Esophagus squamous epithelium (tissue), 4 donors: Measurements from ENCODE around the gene INSR.

Experiments used
- POLR2A ChIP-seq, 4 donors: fragments of 450-650 bp; IDR thresholded peaks; one replicate each; pipeline ENCODE4 v1.6.1; 2017; ENCODE audit warnings: antibody characterized with exemption in 4 of 4, mild to moderate bottlenecking in 4 of 4, moderate library complexity in 3 of 4
- TF ChIP-seq, protein P1 (sequence below), 6 experiments: fragments of 450-650 bp in 4 of 6; fragments of 200-600 bp in 2 of 6; sonication (generic) in 2 of 6; IDR thresholded peaks; one replicate each; pipeline ENCODE4 v1.5.1; 2016 to 2019; ENCODE audit warnings: antibody characterized with exemption in 6 of 6, mild to moderate bottlenecking in 4 of 6, moderate library complexity in 4 of 6

DNA sequence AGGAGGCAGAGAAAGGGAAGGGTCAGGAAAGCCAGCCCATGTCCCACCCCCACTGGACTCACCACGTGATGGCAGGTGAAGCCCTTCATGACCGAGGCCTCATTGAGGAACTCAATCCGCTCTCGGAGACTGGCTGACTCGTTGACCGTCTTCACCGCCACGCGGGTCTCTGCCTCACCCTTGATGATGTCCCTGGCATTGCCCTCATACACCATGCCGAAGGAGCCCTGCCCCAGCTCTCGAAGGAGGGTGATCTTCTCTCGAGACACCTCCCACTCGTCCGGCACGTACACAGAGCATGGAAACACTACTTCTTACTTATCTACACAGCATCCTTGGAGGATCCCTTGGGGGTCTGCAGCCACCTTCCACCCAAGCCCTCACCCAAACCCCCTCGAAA, 169.0 kb downstream of the INSR start:
- TF ChIP-seq, protein P1, sequence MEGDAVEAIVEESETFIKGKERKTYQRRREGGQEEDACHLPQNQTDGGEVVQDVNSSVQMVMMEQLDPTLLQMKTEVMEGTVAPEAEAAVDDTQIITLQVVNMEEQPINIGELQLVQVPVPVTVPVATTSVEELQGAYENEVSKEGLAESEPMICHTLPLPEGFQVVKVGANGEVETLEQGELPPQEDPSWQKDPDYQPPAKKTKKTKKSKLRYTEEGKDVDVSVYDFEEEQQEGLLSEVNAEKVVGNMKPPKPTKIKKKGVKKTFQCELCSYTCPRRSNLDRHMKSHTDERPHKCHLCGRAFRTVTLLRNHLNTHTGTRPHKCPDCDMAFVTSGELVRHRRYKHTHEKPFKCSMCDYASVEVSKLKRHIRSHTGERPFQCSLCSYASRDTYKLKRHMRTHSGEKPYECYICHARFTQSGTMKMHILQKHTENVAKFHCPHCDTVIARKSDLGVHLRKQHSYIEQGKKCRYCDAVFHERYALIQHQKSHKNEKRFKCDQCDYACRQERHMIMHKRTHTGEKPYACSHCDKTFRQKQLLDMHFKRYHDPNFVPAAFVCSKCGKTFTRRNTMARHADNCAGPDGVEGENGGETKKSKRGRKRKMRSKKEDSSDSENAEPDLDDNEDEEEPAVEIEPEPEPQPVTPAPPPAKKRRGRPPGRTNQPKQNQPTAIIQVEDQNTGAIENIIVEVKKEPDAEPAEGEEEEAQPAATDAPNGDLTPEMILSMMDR (IDR thresholded peaks at IDR 0.05) = no peak
- no peak for TF ChIP-seq POLR2A (IDR thresholded peaks at IDR 0.05)
